Measurements from ENCODE around the gene INO80B.
"Not testable (repeated sequence)": the region's sequence is repeated elsewhere in the genome, so short reads cannot be mapped to it uniquely, and the experiment has no call there.

INO80B gene

GRCh38 chr2:74450570-74451190 lies 4.2 kb upstream of the INO80B start:
- TF ChIP-seq, protein P1, sequence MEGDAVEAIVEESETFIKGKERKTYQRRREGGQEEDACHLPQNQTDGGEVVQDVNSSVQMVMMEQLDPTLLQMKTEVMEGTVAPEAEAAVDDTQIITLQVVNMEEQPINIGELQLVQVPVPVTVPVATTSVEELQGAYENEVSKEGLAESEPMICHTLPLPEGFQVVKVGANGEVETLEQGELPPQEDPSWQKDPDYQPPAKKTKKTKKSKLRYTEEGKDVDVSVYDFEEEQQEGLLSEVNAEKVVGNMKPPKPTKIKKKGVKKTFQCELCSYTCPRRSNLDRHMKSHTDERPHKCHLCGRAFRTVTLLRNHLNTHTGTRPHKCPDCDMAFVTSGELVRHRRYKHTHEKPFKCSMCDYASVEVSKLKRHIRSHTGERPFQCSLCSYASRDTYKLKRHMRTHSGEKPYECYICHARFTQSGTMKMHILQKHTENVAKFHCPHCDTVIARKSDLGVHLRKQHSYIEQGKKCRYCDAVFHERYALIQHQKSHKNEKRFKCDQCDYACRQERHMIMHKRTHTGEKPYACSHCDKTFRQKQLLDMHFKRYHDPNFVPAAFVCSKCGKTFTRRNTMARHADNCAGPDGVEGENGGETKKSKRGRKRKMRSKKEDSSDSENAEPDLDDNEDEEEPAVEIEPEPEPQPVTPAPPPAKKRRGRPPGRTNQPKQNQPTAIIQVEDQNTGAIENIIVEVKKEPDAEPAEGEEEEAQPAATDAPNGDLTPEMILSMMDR (IDR thresholded peaks at IDR 0.05; ENCODE audit: control insufficient read depth, insufficient read depth, low read depth, low read length, missing control alignments): no peak
- no peak for DNase-seq (ENCODE audit: low read depth)
- no peak overlapping the region for H3K4me3 ChIP-seq (ENCODE audit: control insufficient read depth, low read depth, low read length)

DNA sequence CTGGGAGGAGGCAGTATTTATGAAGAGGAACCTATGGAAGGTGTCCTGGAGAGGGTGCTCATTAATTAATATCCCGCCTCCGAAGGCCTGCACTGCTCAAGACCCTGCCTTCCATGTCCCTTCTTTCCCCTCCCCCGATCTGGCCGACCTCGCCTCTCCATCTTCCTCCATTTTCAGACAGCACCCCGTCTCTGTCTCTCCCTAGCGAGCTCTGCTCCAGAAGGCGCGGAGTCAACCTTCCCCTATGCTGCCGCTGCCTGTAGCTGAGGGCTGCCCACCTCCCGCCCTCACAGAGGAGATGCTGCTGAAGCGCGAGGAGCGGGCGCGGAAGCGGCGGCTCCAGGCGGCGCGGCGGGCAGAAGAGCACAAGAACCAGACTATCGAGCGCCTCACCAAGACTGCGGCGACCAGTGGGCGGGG lies 2.3 kb downstream of the INO80B start:
- DNase-seq (ENCODE audit: low read depth): no peak
- peak overlapping the region; percentile 68 for H3K4me3 ChIP-seq (ENCODE audit: control insufficient read depth, low read depth, low read length)
- TF ChIP-seq, protein P1 (IDR thresholded peaks at IDR 0.05; ENCODE audit: control insufficient read depth, insufficient read depth, low read depth, low read length, missing control alignments): no peak

- no peak for DNase-seq (ENCODE audit: low read depth)
- peak overlapping the region; percentile 68 for H3K4me3 ChIP-seq (ENCODE audit: control insufficient read depth, low read depth, low read length)
- TF ChIP-seq, protein P1 (IDR thresholded peaks at IDR 0.05; ENCODE audit: control insufficient read depth, insufficient read depth, low read depth, low read length, missing control alignments): no peak
These were observed 2.8 kb downstream of the INO80B start for GRCh38 chr2:74457549-74458131.

- TF ChIP-seq, protein P1 (IDR thresholded peaks at IDR 0.05; ENCODE audit: control insufficient read depth, insufficient read depth, low read depth, low read length, missing control alignments): no peak
- peak; percentile 100 for DNase-seq (ENCODE audit: low read depth)
- peak within 1 kb of the TSS; percentile 75 for H3K4me3 ChIP-seq (ENCODE audit: control insufficient read depth, low read depth, low read length)
These were observed 3.4 kb downstream of the INO80B start, which contains the start of gene WBP1 for GRCh38 chr2:74458132-74458937. TSS of gene WBP1 (plus strand) at chr2:74458438. CDS start at chr2:74458603, 165 bp downstream.

GRCh38 chr2:74458938-74459363 lies 4.1 kb downstream of the INO80B start:
- peak overlapping the region; percentile 75 for H3K4me3 ChIP-seq (ENCODE audit: control insufficient read depth, low read depth, low read length)
- DNase-seq (ENCODE audit: low read depth): no peak
- TF ChIP-seq, protein P1 (IDR thresholded peaks at IDR 0.05; ENCODE audit: control insufficient read depth, insufficient read depth, low read depth, low read length, missing control alignments): no peak

GRCh38 chr2:74459503-74460118 lies 4.7 kb downstream of the INO80B start:
- H3K4me3 ChIP-seq (ENCODE audit: control insufficient read depth, low read depth, low read length): peak overlapping the region; percentile 32
- DNase-seq (ENCODE audit: low read depth): not testable (repeated sequence)

DNA sequence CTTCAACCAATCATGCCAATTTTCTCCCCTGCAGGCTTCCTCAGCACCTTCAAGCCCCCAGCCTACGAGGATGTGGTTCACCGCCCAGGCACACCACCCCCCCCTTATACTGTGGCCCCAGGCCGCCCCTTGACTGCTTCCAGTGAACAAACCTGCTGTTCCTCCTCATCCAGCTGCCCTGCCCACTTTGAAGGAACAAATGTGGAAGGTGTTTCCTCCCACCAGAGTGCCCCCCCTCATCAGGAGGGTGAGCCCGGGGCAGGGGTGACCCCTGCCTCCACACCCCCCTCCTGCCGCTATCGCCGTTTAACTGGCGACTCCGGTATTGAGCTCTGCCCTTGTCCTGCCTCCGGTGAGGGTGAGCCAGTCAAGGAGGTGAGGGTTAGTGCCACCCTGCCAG lies 5.3 kb downstream of the INO80B start:
- H3K4me3 ChIP-seq (ENCODE audit: control insufficient read depth, low read depth, low read length); DNase-seq (ENCODE audit: low read depth): not testable (repeated sequence)

Measured in AG09309 (cell line).